NB4 (cell line): ENCODE results near the gene ZBTB46.
A peak's percentile ranks its signal among the peaks of the same experiment; 100 is the strongest.

Source experiments
- DNase-seq: peaks from one replicate; pipeline ENCODE4 v3.0.0; 2010; ENCODE audit warnings: low read depth
- H3K4me3 ChIP-seq: one replicate; pipeline ENCODE4 v1.5.1; 2011; ENCODE audit warnings: mild to moderate bottlenecking, low read depth, low read length, moderate library complexity
- MYC ChIP-seq: IDR thresholded peaks from 2 replicates; pipeline ENCODE4 v1.6.1; 2011; ENCODE audit warnings: low read depth, low read length
- POLR2A ChIP-seq: IDR thresholded peaks from 2 replicates; pipeline ENCODE4 v1.6.1; 2011; ENCODE audit warnings: mild to moderate bottlenecking; ENCODE audit not compliant: insufficient read length; ENCODE audit errors: extremely low read depth
- TF ChIP-seq, protein P1 (sequence below): IDR thresholded peaks from 2 replicates; pipeline ENCODE4 v1.6.1; 2011; ENCODE audit warnings: low read depth, low read length
- TF ChIP-seq, protein P2 (sequence below): IDR thresholded peaks from one replicate; pipeline ENCODE4 v1.5.1; 2012; ENCODE audit warnings: low read depth, low read length

Gene ZBTB46

DNA sequence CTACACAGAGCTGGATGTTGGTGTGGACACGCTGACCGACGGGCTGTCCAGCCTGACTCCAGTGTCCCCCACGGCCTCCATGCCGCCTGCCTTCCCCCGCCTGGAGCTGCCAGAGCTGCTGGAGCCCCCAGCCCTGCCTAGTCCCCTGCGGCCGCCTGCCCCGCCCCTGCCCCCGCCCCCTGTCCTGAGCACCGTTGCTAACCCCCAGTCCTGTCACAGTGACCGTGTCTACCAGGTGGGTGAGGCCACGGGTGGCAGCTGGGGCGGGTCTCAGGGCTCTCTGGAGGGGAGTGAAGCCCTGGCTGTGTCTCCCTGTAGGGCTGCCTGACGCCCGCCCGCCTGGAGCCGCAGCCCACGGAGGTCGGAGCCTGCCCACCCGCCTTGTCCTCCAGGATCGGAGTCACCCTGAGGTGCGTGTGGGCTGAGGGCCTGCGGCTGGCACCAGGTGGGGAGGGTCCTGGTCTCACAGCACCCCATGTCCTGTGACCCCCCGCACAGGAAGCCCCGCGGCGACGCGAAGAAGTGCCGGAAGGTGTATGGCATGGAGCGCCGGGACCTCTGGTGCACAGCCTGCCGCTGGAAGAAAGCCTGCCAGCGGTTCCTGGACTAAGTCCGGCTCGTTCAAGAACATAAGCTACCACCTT lies 88.6 kb downstream of the ZBTB46 start:
- TF ChIP-seq, protein P1, sequence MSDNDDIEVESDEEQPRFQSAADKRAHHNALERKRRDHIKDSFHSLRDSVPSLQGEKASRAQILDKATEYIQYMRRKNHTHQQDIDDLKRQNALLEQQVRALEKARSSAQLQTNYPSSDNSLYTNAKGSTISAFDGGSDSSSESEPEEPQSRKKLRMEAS, result no peak
- TF ChIP-seq, protein P2, sequence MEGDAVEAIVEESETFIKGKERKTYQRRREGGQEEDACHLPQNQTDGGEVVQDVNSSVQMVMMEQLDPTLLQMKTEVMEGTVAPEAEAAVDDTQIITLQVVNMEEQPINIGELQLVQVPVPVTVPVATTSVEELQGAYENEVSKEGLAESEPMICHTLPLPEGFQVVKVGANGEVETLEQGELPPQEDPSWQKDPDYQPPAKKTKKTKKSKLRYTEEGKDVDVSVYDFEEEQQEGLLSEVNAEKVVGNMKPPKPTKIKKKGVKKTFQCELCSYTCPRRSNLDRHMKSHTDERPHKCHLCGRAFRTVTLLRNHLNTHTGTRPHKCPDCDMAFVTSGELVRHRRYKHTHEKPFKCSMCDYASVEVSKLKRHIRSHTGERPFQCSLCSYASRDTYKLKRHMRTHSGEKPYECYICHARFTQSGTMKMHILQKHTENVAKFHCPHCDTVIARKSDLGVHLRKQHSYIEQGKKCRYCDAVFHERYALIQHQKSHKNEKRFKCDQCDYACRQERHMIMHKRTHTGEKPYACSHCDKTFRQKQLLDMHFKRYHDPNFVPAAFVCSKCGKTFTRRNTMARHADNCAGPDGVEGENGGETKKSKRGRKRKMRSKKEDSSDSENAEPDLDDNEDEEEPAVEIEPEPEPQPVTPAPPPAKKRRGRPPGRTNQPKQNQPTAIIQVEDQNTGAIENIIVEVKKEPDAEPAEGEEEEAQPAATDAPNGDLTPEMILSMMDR, result no peak
- TF ChIP-seq MYC (no peak), POLR2A (no peak)
- no peak for DNase-seq

DNA sequence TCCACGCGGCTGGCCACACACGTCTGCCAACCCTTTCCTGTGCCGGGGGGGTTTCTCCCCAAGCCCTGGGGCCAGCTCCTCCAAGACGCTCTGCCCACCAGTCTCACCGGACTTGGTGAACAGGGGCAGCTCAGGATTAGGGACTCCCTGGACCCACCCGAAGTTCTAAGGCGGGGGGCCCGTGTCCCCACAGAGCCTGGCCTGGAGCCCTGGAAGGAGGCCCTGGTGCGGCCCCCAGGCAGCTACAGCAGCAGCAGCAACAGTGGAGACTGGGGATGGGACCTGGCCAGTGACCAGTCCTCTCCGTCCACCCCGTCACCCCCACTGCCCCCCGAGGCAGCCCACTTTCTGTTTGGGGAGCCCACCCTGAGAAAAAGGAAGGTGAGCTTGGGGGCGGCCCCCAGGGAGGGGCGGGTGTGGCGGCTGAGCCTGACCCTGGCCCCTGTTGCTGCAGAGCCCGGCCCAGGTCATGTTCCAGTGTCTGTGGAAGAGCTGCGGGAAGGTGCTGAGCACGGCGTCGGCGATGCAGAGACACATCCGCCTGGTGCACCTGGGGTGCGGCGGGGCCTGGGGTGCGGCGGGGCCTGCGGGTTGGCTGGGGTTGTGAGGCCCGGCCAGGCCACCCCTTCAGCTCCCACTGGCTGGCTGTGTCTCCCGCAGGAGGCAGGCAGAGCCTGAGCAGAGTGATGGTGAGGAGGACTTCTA lies 89.2 kb downstream of the ZBTB46 start:
- no peak for TF ChIP-seq POLR2A
- TF ChIP-seq, protein P2, result no peak
- TF ChIP-seq, protein P1, result no peak
- no peak for TF ChIP-seq MYC
- no peak for DNase-seq
- H3K4me3 ChIP-seq, result peak overlapping the region; percentile 74

More for the DNA sequence above, 88.6 kb downstream of the ZBTB46 start:
- no peak overlapping the region for H3K4me3 ChIP-seq

GRCh38 chr20:63741354-63741675 lies 89.7 kb downstream of the ZBTB46 start:
- TF ChIP-seq, protein P2, result no peak
- TF ChIP-seq POLR2A (no peak), MYC (no peak)
- TF ChIP-seq, protein P1, result no peak
- DNase-seq, result no peak
- H3K4me3 ChIP-seq, result peak overlapping the region; percentile 74

GRCh38 chr20:63740627-63741353 lies 90.3 kb downstream of the ZBTB46 start:
- TF ChIP-seq POLR2A (no peak), MYC (peak; percentile 95)
- TF ChIP-seq, protein P2, result peak; percentile 7
- TF ChIP-seq, protein P1, result peak; percentile 89
- DNase-seq, result peak; percentile 95
- peak overlapping the region; percentile 74 for H3K4me3 ChIP-seq

GRCh38 chr20:63740070-63740626 lies 90.9 kb downstream of the ZBTB46 start:
- DNase-seq, result peak; percentile 76
- TF ChIP-seq, protein P2, result no peak
- TF ChIP-seq POLR2A, result no peak
- TF ChIP-seq, protein P1, result 0 out of 2 replicates have a peak, but pooled peaks have one; percentile 4
- no peak for TF ChIP-seq MYC
- peak overlapping the region; percentile 74 for H3K4me3 ChIP-seq
